GM11168 (cell line): ENCODE data around the gene CUL4B.
"Not testable (repeated sequence)": the region's sequence is repeated elsewhere in the genome, so short reads cannot be mapped to it uniquely, and the experiment has no call there.

Source experiments
- in situ Hi-C: fragments of 300-500 bp; cut with MboI; formaldehyde crosslinking; loops from one replicate; pipeline ENCODE4 v1.12.0; 2022; ENCODE audit warnings: low sequenced_read_pairs; ENCODE audit not compliant: unreplicated experiment

CUL4B gene

GRCh38 chrX:120534413-120535205, 26.2 kb downstream of the CUL4B start:
- in situ Hi-C loops: no loop called here

DNA sequence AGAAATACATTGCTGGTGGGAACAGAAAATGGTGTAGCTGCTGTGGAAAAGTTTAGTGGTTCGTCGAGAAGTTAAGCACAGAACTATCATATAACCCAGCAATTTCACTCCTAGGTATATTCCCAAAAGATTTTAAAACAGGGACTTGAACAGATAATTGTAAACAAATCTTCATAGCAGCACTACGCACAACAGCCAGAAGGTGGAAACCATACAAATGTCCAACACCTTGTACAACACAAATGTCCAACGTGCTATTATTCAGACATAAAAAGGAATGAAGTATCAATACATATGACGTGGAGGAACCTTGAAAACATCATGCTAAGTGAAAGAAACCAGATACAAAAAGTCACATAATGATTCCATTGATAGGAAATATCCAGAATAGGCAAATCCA, 37.9 kb downstream of the CUL4B start:
- in situ Hi-C loops: no loop called here

DNA sequence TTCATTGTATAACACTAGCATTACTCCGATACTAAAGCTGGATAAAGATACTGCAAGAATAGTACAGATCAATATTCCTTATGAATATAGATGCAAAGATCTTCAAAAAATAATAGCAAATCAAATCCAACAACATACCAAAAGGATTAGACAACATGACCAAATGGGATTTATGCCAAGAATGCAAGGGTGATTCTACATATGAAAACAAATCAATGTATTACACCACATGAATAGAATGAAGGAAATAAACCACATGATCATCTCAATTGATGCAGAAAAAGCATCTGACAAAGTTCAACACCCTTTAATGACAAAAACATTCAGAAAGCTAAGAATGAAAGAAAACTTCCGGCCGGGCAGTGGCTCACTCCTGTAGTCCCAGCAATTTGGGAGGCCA, 42.8 kb downstream of the CUL4B start:
- in situ Hi-C loops: no loop called here

DNA sequence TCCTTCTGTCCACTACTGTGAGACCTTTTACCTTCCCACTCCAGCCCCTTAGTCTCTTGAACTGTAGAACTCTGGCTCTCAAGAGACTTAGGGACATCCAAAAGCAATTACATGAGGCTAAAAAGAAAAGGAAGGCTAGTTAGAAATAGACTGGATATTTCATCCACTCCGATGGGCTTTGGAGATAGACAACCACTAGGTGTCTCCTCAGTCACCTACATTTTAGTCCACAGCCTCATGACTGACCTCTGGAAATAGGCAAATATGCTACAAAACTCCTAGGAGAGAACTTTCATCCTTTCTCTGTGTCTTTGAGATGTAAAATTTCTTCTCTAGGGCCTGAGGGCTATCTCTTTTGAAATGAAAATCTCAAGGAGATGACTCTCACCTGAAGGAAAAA, 46.5 kb downstream of the CUL4B start:
- in situ Hi-C loops: no loop called here

- in situ Hi-C loops: no loop called here
These were observed 48.1 kb downstream of the CUL4B start for GRCh38 chrX:120512627-120513026.

- in situ Hi-C loops: no loop called here
These were observed 48.5 kb downstream of the CUL4B start for GRCh38 chrX:120512222-120512621.

DNA sequence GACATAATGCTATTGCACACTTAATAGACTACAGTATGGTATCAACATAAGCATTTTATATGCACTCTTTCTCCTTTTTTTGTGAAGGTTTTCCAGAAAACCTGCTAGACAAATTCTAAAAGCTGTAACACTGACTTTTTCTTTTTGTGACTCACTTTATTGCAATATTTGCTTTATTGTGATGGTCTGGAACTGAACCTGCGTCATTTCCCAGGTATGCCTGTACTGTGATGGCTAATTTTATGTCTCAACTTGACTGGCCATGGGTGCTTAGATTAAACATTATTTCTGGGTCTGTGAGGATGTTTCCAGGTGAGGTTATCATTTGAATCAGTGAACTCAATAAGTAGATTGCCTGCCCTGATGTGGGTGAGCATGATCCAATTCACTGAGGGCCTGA, 56.2 kb downstream of the CUL4B start:
- in situ Hi-C loops: loop anchor here (10.0 kb wide), 2 partner anchors 120 to 240 kb away; no protein-coding TSS in a partner anchor

DNA sequence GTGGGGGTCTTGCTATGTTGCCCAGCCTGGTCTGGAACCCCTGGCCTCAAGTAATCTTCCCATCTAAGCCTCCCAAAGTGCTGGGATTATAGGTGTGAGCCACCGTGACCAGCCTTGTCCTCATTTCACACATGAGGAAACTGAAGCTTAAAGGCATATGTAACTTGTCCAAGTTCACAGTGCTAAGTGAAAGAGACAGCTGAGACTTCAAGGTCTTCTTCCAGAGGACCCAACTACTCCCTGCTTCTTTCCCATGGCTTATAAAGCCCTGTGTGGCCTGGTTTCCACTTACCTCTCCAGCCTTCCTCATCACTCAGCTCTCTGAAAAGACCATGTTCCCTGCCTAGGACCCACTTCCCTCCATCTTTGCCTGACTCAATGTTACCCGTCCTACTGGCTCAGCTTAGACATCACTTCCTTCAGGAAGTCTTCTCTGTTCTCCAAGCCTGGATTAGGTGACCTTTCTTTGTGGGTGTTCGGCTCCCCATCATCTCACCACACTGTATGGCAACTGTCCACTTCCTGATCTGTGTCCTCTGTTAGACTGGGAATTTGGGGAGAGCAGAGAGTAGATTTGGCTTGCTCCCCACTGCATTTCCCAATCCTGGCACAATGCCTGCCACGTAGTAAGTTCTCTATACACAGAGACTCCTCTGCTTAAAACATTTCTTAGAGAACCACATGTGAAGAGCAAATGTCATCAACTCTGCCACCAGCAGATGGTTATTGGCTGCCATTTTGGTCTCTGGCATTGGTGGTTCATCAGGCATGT, 61.3 kb downstream of the CUL4B start:
- in situ Hi-C loops: loop anchor here (10.0 kb wide), 2 partner anchors 125 to 245 kb away; no protein-coding TSS in a partner anchor

DNA sequence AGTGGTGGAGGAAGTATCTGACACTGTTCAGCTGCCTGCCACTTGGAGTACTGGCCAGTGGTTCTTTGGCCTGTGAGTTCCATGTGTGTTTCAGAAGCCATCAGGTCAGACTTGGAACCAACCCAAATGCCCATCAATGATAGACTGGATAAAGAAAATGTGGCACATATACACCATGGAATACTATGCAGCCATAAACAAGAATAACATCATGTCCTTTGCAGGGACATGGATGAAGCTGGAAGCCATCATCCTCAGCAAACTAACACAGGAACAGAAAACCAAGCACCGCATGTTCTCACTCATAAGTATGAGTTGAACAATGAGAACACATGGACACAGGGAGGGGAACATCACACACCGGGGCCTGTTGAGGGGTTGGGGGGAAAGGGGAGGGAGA, 70.6 kb downstream of the CUL4B start:
- in situ Hi-C loops: not testable (repeated sequence)

DNA sequence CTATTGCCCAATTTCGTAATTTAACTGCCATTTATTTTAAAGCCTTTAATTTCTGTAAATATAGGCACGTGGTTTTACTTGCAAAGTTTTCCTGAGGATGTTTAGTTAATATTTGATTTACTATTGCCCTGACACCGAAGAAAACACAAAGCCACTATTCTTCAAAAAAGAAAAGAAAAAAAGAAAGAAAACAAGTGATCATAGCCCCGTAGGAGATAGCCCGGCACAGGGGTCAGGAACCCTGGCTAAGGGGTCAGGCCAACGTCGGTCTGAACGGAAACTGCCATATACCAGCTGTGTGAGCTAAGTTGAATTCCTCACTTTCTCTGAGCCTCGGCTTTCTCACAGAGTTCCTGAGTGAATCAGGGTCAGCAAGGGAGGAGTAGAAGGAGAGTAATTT, 74.0 kb downstream of the CUL4B start:
- in situ Hi-C loops: no loop called here

GRCh38 chrX:120485638-120486520, 74.9 kb downstream of the CUL4B start:
- in situ Hi-C loops: no loop called here

DNA sequence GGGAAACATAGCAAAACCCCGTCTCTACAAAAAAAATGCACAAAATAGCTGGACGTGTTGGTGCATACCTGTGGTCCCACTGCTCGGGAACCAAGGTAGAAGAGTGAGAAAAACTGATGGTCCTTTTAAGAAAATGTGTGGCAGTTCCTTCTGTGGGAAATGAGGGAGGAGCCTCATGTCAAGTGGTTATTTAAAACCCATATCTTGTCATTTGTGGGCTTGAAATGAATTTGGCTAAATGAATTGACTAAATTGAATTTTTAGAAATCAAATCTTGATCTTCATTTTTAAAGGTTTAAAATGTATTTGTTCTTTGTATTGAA, 75.5 kb downstream of the CUL4B start:
- in situ Hi-C loops: no loop called here

GRCh38 chrX:120477453-120477852, 83.3 kb downstream of the CUL4B start:
- in situ Hi-C loops: no loop called here

DNA sequence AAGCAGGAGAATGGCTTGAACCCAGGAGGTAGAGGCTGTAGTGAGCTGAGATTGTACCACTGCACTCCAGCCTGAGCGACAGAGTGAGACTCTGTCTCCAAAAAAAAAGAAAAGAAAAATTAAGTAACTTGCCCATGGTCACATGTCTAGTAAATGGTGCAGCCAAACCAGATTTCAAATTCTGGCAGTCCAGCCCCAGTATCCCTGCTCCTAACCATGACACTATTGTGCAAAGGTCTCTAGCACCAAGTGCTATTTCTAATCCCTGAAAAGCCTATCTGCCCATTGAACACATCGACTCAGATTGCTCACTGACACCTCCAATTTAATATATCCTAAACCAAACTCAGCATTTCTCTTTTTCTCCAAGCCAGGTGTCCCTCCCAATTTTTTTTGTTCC, 84.0 kb downstream of the CUL4B start:
- in situ Hi-C loops: no loop called here

DNA sequence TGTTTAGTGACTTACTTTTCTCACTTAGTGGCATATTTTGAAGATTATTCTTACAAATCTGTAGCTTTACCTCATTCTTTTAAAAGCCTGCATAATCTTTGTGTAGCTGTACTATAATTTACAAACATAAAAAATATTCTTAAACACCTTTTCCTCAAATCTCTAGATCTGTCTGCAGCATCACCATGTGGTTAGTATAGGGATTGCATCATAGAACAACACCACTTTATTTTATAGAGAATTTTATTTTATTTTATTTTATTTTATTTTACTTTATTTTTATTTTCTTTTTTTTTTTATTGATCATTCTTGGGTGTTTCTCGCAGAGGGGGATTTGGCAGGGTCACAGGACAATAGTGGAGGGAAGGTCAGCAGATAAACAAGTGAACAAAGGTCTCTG, 85.3 kb downstream of the CUL4B start:
- in situ Hi-C loops: not testable (repeated sequence)
